GM18505 (cell line): ENCODE results near the gene TLE2.

Source experiments
- ATAC-seq: cut with Tn5 transposase; IDR thresholded peaks from one replicate; pipeline ENCODE4 v1.9.1; 2021; ENCODE audit not compliant: unreplicated experiment
- POLR2A ChIP-seq: IDR thresholded peaks from 4 replicates; pipeline ENCODE4 v1.6.1; 2011; ENCODE audit warnings: borderline replicate concordance; ENCODE audit not compliant: insufficient read depth, insufficient read length; ENCODE audit errors: extremely low read depth

The TLE2 gene

GRCh38 chr19:2984215-2984528, 44.9 kb downstream of the TLE2 start:
- no peak for TF ChIP-seq POLR2A
- ATAC-seq: no peak

GRCh38 chr19:2983351-2984214, 45.5 kb downstream of the TLE2 start:
- ATAC-seq: no peak
- TF ChIP-seq POLR2A: no peak

- ATAC-seq: no peak
- no peak for TF ChIP-seq POLR2A
Observed at GRCh38 chr19:2982983-2983350, 46.1 kb downstream of the TLE2 start.

DNA sequence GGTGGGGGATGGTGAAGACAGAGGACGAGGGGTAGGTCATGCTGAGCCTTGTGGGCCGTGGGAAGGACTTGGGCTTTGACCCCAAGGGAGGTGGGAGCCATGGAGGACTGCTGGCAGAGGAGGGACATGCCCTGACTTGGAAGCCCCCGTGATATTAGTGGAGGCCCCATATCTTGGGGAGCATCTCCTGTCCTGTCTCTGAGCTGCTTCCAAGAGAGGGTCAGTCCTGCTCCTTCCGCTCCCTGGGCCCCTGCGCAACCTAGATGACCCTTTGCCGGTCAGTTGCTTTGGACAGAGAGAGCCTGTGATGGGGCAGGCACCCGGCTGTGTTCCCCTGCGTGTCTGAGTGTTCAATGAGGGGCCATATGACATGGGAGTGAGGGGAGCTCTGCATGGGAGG, 46.5 kb downstream of the TLE2 start:
- TF ChIP-seq POLR2A: no peak
- ATAC-seq: no peak

GRCh38 chr19:2981898-2982297, 47.2 kb downstream of the TLE2 start:
- TF ChIP-seq POLR2A: no peak
- ATAC-seq: no peak

GRCh38 chr19:2978772-2979171, 50.3 kb downstream of the TLE2 start:
- no peak for TF ChIP-seq POLR2A
- ATAC-seq: no peak

- no peak for ATAC-seq
Observed at GRCh38 chr19:2978166-2978767, 50.8 kb downstream of the TLE2 start.

GRCh38 chr19:2977746-2978138, 51.3 kb downstream of the TLE2 start:
- no peak for ATAC-seq
- TF ChIP-seq POLR2A: no peak

More at GRCh38 chr19:2978166-2978767, 50.8 kb downstream of the TLE2 start:
- no peak for TF ChIP-seq POLR2A

DNA sequence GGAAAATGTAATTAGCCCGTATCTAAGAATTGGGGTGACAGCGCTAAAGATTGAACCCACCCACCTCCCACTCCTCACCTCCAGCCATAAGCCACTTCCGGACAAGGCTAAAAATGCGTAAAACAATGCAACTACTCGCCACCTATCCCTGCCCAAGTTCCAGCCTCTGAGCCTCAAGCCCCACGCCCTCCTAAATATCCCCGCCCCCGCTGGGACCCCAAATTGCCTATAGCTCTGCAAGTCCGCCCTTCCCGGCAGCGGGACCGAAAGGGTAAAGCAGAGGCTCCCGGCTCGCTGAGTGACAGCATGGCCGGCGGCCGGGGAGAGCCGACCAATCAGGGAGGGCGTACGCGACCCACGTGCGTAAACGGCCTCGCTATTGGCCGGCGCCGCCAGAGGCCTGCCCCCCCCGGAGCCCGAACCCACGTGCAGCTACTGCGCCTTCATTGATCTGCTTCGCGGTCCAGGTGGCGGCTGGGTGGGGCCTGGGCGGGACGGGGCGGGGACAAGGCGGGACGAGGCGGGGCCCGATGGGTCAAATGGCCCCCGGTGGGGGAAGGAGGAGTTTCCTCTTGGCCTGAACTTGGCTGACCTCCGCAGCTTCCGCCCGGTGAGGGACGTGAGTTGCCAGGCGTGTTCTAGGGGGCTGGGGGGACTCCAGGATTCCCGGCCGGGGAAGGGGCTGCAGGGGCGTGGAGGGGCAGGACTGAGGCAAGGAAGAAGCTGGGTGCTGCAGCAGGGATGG, 51.9 kb downstream of the TLE2 start, which contains the start of gene TLE6:
Gene TLE6 (plus strand): TSS at position 564 of the 745 bp plus-strand sequence. CDS start 670 bp downstream, outside the sequence.
- peak; percentile 74 for TF ChIP-seq POLR2A
- ATAC-seq: peak; percentile 92

DNA sequence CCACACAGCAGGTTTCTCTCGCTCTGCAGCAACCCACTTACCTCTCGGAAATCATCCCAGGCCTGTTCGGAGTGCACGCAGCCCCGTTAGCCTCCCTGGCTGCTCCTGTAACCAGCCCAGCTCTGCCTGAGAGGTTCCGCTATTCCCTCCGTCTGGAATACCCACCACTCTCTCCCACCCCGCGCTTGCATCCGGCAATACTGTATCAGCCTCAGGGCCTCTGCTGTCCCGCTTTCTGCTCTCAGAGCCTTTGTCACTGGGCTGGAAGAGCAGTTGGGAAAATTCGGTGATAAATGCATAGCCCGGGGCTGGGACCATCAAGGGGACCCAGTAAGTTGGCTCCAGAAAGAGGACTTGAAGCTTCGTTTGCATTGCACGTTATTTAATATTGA, 52.5 kb downstream of the TLE2 start:
- TF ChIP-seq POLR2A: no peak
- no peak for ATAC-seq

GRCh38 chr19:2974342-2975041, 54.6 kb downstream of the TLE2 start:
- ATAC-seq: no peak
- no peak for TF ChIP-seq POLR2A

DNA sequence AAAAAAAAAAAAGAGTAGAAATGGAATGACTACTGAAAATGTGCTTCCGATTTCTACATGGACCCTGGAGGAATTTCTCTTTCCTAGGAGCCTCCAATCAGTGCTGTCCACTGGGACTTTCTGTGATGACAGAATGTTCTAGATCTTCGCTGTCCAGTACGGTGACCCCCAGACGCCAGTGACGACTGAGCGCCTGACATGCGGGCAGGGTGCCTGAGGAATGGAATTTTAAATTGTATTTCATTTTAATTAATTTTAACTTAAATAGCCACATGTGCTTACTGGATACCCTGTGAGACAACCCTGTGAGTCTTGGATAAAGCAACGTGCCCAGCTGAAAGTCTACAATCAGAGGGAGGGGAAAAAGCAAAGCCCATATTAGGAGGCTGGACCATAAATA, 55.9 kb downstream of the TLE2 start:
- TF ChIP-seq POLR2A: no peak

DNA sequence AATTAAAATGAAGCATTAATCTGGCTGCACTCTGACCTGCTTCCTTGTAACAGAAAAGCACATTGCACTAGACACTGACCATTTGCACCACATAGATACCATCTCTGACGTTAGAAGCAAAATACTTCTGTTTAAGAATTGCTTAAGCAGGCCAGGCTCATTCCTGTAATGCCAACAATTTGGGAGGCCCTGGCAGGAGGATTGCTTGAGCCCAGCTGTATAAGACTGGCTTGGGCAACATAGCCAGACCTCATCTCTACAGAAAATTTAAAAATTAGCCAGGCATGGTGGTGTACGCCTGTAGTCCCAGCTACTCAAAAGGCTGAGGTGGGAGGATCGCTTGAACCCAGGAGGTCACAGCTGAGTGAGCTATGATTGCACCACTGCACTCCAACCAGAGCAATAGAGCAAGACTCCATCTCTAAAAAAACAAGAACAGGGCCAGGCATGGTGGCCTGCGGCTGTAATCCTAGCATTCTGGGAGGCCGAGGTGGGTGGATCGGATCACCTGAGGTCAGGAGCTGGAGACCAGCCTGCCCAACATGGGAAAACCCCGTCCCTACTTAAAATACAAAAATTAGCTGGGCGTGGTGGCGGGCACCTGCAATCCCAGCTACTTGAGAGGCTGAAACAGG, 58.8 kb downstream of the TLE2 start:
- TF ChIP-seq POLR2A: no peak
- ATAC-seq: no peak

More for the DNA sequence above, 55.9 kb downstream of the TLE2 start:
- ATAC-seq: no peak

DNA sequence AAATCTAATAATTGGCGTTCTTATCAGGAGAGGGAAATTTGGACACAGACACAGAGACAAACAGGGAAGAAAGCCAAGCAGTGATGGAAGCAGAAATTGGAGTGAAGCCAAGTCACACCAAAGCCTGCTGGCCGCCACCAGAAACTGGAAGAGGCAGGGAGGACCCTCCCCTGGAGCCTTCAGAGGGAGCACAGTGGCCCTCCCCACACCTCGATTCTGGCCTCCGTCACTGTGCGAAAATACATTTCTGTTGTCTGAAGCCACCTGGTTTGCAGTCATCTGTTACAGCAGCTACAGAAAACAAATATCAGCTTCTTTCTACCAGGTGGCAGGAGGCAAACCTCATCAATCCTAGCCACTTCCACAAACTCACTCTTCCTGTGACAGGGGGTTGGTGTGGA, 60.0 kb downstream of the TLE2 start:
- ATAC-seq: no peak
- no peak for TF ChIP-seq POLR2A

- no peak for TF ChIP-seq POLR2A
Observed at GRCh38 chr19:2967972-2968371, 61.1 kb downstream of the TLE2 start.

More at GRCh38 chr19:2967972-2968371, 61.1 kb downstream of the TLE2 start:
- no peak for ATAC-seq
